CD4-positive, alpha-beta T cell (primary cell): ENCODE results near the gene LKAAEAR1. TPM values are rescaled to one million over a fixed set of nuclear protein-coding genes. Genes with fewer than 3 reads are reported as not detected.

Experiments
- ATAC-seq: fragments of 200-7000 bp; cut with Tn5 transposase; one replicate; pipeline ENCODE4 v1.10.0; 2022; ENCODE audit warnings: mild to moderate bottlenecking; ENCODE audit not compliant: poor library complexity
- CTCF ChIA-PET: fragments of 350-600 bp; sonication (Branson Sonifier 250); formaldehyde crosslinking; loops from one replicate; lab custom pipeline; 2021; ENCODE audit warnings: antibody characterized with exemption, inconsistent platforms; lab: Charles Lee
- POLR2A ChIA-PET: fragments of 350-600 bp; sonication (Branson Sonifier 250); formaldehyde crosslinking; loops from one replicate; lab custom pipeline; 2021; ENCODE audit warnings: antibody characterized with exemption, inconsistent platforms; lab: Charles Lee
- DNase-seq, 14 experiments: peaks; one replicate each; pipeline ENCODE4 v3.0.0-alpha.2; 2013 to 2020; ENCODE audit warnings: mixed read lengths in 2 of 14
- H3K27ac ChIP-seq, 2 donors: one replicate each; pipeline versions ENCODE4 v1.5.1 to v1.7.0; 2013; ENCODE audit warnings: low read length in 2 of 2, low read depth in 1 of 2, mild to moderate bottlenecking in 1 of 2
- H3K27me3 ChIP-seq, 2 experiments: 1 replicate in 1 of 2; 2 replicates in 1 of 2; pipeline versions ENCODE4 v1.6.1 to v1.7.0; 2013; ENCODE audit warnings: low read length in 2 of 2, control low read depth in 1 of 2, mild to moderate bottlenecking in 1 of 2, moderate library complexity in 1 of 2; ENCODE audit not compliant: insufficient read depth in 2 of 2, control insufficient read depth in 1 of 2
- H3K36me3 ChIP-seq: one replicate; pipeline ENCODE4 v1.6.1; 2013; ENCODE audit warnings: low read length, control low read depth; ENCODE audit not compliant: insufficient read depth
- H3K4me1 ChIP-seq: one replicate; pipeline ENCODE4 v1.6.1; 2013; ENCODE audit warnings: low read length, control low read depth; ENCODE audit not compliant: insufficient read depth
- H3K4me3 ChIP-seq: one replicate; pipeline ENCODE4 v1.5.1; 2013; ENCODE audit warnings: mild to moderate bottlenecking, low read length, moderate library complexity
- H3K9me3 ChIP-seq, 2 experiments: 1 replicate in 1 of 2; 2 replicates in 1 of 2; pipeline versions ENCODE4 v1.6.1 to v1.7.0; 2013; ENCODE audit warnings: low read length in 2 of 2, mild to moderate bottlenecking in 2 of 2, control low read depth in 1 of 2, moderate library complexity in 1 of 2; ENCODE audit not compliant: control insufficient read depth in 1 of 2, insufficient read depth in 1 of 2
- H3K27ac Mint-ChIP-seq: one replicate; pipeline ENCODE4 v1.8.0; 2020; ENCODE audit warnings: mixed read lengths
- H3K27me3 Mint-ChIP-seq: one replicate; pipeline ENCODE4 v1.8.0; 2021; ENCODE audit warnings: mixed read lengths
- H3K36me3 Mint-ChIP-seq: one replicate; pipeline ENCODE4 v1.8.0; 2021; ENCODE audit warnings: low read depth, mixed read lengths
- H3K4me1 Mint-ChIP-seq: one replicate; pipeline ENCODE4 v1.8.0; 2021; ENCODE audit warnings: low read depth, mixed read lengths
- H3K4me3 Mint-ChIP-seq: one replicate; pipeline ENCODE4 v1.8.0; 2020; ENCODE audit warnings: mild to moderate bottlenecking, mixed read lengths
- H3K9me3 Mint-ChIP-seq: one replicate; pipeline ENCODE4 v1.8.0; 2020; ENCODE audit warnings: mixed read lengths
- intact Hi-C, 2 experiments: fragments of 100-400 bp; cut with DNase I in 1 of 2; cut with micrococcal nuclease in 1 of 2; formaldehyde crosslinking; loops; one replicate each; pipeline versions ENCODE4 v1.15.1 to v1.9.0; 2023 to 2025; cut with DNase I, micrococcal nuclease
- total RNA-seq, 174 experiments: library from RNA in 2 of 174; stranded (reverse) in 2 of 174; gene quantifications; one replicate each; pipeline ENCODE4 v1.2.3 and lab custom pipeline; 2021 to 2026
- TF ChIP-seq, protein P1 (sequence below): fragments of 200-600 bp; IDR thresholded peaks from one replicate; pipeline ENCODE4 v1.8.0; 2022; ENCODE audit warnings: antibody characterized with exemption, mild to moderate bottlenecking

LKAAEAR1 gene
- total RNA-seq, 2 experiments from 2014 or later: 0.30 to 0.39 TPM

DNA sequence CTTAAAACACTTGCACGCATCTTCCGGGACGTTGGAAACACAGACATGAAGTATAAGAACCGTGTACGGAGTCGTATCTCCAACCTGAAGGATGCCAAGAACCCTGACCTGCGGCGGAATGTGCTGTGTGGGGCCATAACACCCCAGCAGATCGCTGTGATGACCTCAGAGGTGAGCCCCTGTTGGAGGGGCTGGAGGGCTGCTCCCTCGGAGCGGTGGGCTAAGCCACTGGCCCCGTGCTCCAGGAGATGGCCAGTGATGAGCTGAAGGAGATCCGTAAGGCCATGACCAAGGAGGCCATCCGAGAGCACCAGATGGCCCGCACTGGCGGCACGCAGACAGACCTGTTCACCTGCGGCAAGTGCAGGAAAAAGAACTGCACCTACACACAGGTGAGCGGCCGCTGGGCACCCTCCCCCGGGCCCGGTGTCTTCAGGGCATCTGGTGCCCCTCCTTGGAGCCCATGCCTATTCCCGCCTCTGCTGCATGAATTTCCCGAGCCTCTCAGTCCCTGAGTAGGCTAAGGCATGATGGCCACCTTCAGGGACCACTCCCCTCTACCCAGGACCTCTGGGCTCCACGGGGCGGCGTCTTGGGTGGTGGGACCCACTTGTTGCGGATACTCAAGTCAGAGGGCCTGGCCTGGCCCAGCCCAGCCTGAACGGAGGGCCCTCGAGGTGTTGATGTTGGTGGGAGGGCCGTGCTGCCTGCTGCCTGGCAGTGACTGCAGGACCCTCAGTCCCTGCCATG, 13.8 kb downstream of the LKAAEAR1 start:
- H3K4me1 ChIP-seq: peaks cover 56% of the 10 kb centered on the region

DNA sequence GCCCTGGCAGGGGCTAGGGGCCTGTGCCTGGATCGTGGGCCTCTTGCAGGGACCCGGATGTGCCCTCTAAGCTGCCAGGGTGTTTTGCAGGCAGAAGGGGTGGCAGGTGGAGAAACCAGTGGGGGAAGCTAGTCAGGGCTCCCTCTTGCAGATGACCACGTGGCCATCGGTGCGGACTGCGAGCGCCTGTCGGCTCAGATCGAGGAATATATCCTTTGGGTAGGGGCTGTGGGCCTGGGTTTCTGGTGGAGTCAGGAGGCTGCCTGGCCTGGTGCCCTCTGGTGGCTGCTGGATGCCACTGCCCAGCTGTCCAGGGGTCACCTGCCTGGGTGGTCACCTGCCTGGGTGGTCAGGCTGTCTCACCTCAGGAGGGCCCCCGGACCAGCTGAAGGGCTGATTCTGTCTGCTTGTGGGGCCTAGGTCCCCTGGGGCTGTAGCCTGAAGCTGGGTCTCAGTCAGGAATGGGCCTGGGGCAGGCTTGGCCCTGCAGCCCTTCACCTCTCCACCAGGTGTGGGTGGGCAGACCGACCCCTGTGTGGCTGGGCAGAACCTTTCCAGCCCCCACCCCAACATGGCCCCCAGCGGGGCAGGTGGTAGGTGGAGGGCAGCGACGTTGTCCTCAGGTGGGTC, 14.5 kb downstream of the LKAAEAR1 start:
- peaks cover 62% of the 10 kb centered on the region for H3K4me1 ChIP-seq

More for the DNA sequence above, 13.8 kb downstream of the LKAAEAR1 start:
- ChIA-PET POLR2A (interaction anchor here (1.0 to 1.5 kb wide), 3 partner anchors 9 to 31 kb away, joined by 3 to 5 read pairs (median 3); partner anchors contain the start of genes OPRL1 and RGS19), CTCF (interaction anchor here (0.8 to 1.7 kb wide), 3 partner anchors 8 to 32 kb away, joined by 4 to 10 read pairs (median 5); no protein-coding TSS in a partner anchor)
- H3K27me3 Mint-ChIP-seq: no peaks in the 10 kb centered on the region
- TF ChIP-seq, protein P1, sequence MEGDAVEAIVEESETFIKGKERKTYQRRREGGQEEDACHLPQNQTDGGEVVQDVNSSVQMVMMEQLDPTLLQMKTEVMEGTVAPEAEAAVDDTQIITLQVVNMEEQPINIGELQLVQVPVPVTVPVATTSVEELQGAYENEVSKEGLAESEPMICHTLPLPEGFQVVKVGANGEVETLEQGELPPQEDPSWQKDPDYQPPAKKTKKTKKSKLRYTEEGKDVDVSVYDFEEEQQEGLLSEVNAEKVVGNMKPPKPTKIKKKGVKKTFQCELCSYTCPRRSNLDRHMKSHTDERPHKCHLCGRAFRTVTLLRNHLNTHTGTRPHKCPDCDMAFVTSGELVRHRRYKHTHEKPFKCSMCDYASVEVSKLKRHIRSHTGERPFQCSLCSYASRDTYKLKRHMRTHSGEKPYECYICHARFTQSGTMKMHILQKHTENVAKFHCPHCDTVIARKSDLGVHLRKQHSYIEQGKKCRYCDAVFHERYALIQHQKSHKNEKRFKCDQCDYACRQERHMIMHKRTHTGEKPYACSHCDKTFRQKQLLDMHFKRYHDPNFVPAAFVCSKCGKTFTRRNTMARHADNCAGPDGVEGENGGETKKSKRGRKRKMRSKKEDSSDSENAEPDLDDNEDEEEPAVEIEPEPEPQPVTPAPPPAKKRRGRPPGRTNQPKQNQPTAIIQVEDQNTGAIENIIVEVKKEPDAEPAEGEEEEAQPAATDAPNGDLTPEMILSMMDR: no peak
- no peak overlapping the region for H3K27ac Mint-ChIP-seq
- H3K9me3 Mint-ChIP-seq: no peaks in the 10 kb centered on the region
- H3K36me3 Mint-ChIP-seq: peaks cover 21% of the 10 kb centered on the region
- DNase-seq (no peak), ATAC-seq (no peak)
- Histone ChIP-seq H3K27me3 (no peaks in the 10 kb centered on the region), H3K4me3 (no peak overlapping the region), H3K36me3 (peaks cover 38% of the 10 kb centered on the region), H3K9me3 (no peaks in the 10 kb centered on the region), H3K27ac (no peak overlapping the region)
- H3K4me1 Mint-ChIP-seq: peaks cover 23% of the 10 kb centered on the region
- no peak overlapping the region for H3K4me3 Mint-ChIP-seq
- intact Hi-C loops: no loop called here

DNA sequence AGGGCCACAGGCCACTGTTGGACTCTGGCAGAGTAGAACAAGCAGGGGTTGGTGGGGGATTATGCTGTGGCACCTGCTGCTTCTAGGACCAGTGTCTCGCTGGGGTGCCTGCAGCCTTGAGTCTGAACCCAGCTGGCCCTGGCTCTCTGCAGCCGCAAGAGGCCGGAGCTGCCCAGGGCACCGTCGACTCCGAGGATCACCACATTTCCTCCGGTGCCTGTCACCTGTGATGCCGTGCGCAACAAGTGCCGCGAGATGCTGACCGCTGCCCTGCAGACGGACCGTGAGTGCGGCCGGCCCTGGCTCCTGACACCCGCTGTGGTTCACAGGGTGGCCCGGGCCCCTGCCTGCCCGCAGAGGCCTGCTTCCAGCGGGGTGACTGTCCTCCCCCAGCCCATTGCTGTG, 15.0 kb downstream of the LKAAEAR1 start:
- no peak overlapping the region for H3K4me3 ChIP-seq
- POLR2A ChIA-PET: interaction anchor here (1.0 to 1.8 kb wide), 5 partner anchors 8 to 30 kb away, joined by 3 to 7 read pairs (median 5); partner anchors contain the start of genes LKAAEAR1, OPRL1 and RGS19
- H3K4me3 Mint-ChIP-seq: no peak overlapping the region
- ATAC-seq (no peak), DNase-seq (no peak)
- H3K4me1 ChIP-seq: peaks cover 66% of the 10 kb centered on the region
- no peak overlapping the region for H3K27ac Mint-ChIP-seq
- H3K27me3 ChIP-seq: no peaks in the 10 kb centered on the region
- H3K27ac ChIP-seq: no peak overlapping the region
- H3K27me3 Mint-ChIP-seq: no peaks in the 10 kb centered on the region
- H3K9me3 Mint-ChIP-seq: no peaks in the 10 kb centered on the region
- H3K9me3 ChIP-seq: no peaks in the 10 kb centered on the region
- peaks cover 33% of the 10 kb centered on the region for H3K4me1 Mint-ChIP-seq
- H3K36me3 Mint-ChIP-seq: peaks cover 14% of the 10 kb centered on the region
- TF ChIP-seq, protein P1: no peak
- CTCF ChIA-PET: interaction anchor here (0.8 to 1.7 kb wide), 3 partner anchors 9 to 31 kb away, joined by 4 to 10 read pairs (median 5); no protein-coding TSS in a partner anchor
- intact Hi-C loops: loop anchor here in 1 of 2 experiments (10.0 kb wide), 1 partner anchor 414 kb away; the partner anchor contains the start of genes RTEL1 and STMN3
- H3K36me3 ChIP-seq: peaks cover 26% of the 10 kb centered on the region

More for the DNA sequence above, 14.5 kb downstream of the LKAAEAR1 start:
- Histone ChIP-seq H3K36me3 (peaks cover 31% of the 10 kb centered on the region), H3K4me3 (no peak overlapping the region), H3K9me3 (no peaks in the 10 kb centered on the region), H3K27ac (no peak overlapping the region), H3K27me3 (no peaks in the 10 kb centered on the region)
- CTCF ChIA-PET: interaction anchor here (0.8 to 1.7 kb wide), 3 partner anchors 8 to 31 kb away, joined by 4 to 10 read pairs (median 5); no protein-coding TSS in a partner anchor
- Mint-ChIP-seq H3K36me3 (peaks cover 18% of the 10 kb centered on the region), H3K4me1 (peaks cover 28% of the 10 kb centered on the region), H3K4me3 (no peak overlapping the region), H3K27me3 (no peaks in the 10 kb centered on the region), H3K9me3 (no peaks in the 10 kb centered on the region), H3K27ac (no peak overlapping the region)
- ATAC-seq: no peak
- POLR2A ChIA-PET: interaction anchor here (1.0 to 1.8 kb wide), 5 partner anchors 8 to 30 kb away, joined by 3 to 7 read pairs (median 5); partner anchors contain the start of genes LKAAEAR1, OPRL1 and RGS19
- DNase-seq: peak in 3 of 14 experiments; percentile 30 to 52 (median 47)
- intact Hi-C loops: loop anchor here in 1 of 2 experiments (10.0 kb wide), 1 partner anchor 415 kb away; the partner anchor contains the start of genes RTEL1 and STMN3
- TF ChIP-seq, protein P1: peak; percentile 76
